GM13976 (cell line): ENCODE measurements around the gene CYSLTR1.

Experiments
- DNase-seq: peaks from one replicate; pipeline ENCODE4 v3.0.0; 2012; ENCODE audit warnings: low spot score
- in situ Hi-C: fragments of 300-500 bp; cut with MboI; formaldehyde crosslinking; loops from one replicate; pipeline ENCODE4 v1.12.0; 2022; ENCODE audit warnings: low sequenced_read_pairs, mixed read lengths, inconsistent platforms; ENCODE audit not compliant: unreplicated experiment
- TF ChIP-seq, protein P1 (sequence below): IDR thresholded peaks from 2 replicates; pipeline ENCODE4 v1.5.1; 2012; ENCODE audit warnings: borderline replicate concordance, mild to moderate bottlenecking; ENCODE audit not compliant: insufficient read depth; ENCODE audit errors: extremely low read depth, missing control alignments, control extremely low read depth

The CYSLTR1 gene

DNA sequence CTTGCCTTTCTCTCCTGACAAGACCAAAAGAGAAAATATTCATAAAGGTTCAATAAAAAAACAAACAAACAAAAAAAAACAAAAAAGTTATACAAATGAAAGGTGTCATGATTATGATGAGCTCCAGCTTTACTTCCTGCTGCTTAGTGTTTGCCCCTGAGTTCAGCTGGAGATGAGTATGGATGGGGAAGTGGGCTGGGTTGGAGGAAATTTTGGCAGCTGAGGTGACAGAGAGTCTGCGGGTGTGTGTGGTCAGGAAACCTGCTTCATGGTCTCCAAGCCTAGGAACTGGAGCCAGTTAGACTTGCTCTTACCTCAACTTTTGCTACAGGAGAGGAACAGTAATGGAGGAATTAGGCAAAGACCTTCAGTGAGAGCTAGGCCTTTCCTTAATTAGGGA, 4.3 kb upstream of the CYSLTR1 start:
- in situ Hi-C loops, result no loop called here
- TF ChIP-seq, protein P1, sequence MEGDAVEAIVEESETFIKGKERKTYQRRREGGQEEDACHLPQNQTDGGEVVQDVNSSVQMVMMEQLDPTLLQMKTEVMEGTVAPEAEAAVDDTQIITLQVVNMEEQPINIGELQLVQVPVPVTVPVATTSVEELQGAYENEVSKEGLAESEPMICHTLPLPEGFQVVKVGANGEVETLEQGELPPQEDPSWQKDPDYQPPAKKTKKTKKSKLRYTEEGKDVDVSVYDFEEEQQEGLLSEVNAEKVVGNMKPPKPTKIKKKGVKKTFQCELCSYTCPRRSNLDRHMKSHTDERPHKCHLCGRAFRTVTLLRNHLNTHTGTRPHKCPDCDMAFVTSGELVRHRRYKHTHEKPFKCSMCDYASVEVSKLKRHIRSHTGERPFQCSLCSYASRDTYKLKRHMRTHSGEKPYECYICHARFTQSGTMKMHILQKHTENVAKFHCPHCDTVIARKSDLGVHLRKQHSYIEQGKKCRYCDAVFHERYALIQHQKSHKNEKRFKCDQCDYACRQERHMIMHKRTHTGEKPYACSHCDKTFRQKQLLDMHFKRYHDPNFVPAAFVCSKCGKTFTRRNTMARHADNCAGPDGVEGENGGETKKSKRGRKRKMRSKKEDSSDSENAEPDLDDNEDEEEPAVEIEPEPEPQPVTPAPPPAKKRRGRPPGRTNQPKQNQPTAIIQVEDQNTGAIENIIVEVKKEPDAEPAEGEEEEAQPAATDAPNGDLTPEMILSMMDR, result no peak
- no peak for DNase-seq

DNA sequence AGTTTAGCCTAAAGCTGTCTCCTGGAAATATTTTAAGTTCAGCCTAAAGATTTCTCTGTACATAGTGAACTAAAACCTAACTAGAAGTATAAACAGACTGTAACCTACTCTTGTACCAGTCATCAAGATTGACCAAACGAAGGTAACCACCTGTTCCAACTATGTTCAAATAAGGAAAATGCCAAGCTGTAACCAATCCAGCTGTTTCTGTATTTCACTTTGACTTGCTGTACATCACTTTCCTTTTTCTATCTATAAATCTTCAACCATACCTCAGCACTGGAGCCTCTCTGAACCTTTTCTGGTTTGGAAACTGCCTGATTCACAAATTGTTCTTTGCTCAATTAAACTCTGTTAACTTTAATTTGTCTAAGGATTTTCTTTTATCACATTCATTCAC, 3.1 kb upstream of the CYSLTR1 start:
- TF ChIP-seq, protein P1, result no peak
- DNase-seq, result no peak
- in situ Hi-C loops, result no loop called here

DNA sequence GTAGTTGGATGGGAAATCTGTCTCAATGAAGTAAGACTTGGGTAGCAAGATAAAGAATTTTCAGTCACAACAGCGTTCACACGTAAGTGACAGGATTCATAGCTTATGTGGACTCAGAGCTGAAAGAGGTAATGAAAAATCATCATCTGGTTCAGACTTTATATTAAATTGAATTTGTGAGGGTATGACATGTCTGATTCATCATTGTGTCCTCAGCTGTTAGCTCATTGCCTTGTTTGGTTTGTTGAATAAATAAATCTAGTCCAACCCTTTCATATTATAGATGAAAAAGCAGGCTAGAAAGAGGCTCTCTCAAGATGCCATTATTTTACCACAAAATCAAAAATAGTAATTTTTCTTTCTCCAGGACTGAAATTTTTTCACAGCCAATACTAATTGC, 2.7 kb upstream of the CYSLTR1 start:
- TF ChIP-seq, protein P1, result no peak
- in situ Hi-C loops, result no loop called here
- no peak for DNase-seq

DNA sequence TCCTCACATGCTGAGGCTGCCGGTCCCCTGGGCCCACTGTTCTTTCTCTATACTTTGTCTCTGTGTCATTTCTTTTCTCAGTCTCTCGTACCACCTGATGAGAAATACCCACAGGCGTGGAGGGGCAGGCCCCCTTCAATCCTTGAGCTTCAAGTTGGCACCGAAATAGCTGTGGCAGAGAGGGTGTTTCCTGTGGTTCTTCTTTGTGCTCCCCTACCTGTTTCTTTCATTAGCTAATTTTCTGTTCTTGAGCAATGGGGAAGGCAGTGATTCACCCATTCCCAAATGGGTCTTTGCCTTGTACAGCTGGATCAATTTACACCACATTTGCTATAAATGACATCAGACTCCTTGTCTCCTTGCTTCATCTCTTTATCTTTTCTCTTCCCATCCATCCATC, 2.1 kb upstream of the CYSLTR1 start:
- DNase-seq, result no peak
- TF ChIP-seq, protein P1, result no peak
- in situ Hi-C loops, result no loop called here

DNA sequence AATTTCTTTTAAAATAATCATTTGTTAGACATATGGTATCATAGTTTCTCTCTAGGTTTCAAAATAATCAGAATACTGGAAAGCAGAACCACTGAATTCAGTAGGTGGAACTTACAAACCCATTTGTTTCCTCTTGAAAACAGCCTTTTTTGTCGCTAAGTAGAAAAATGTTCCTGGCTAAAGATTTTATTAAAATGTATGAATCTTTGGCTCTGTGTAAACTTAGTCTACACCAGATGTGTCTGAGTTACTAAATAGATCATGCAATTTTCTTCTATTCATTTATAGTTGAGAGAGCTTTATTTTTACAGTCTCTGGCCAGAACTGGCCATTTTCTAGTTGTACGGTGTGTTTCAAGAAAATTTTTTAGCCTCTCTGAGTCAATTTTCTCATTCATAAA, 1.0 kb downstream of the CYSLTR1 start:
- TF ChIP-seq, protein P1, result no peak
- in situ Hi-C loops, result no loop called here
- DNase-seq, result no peak

DNA sequence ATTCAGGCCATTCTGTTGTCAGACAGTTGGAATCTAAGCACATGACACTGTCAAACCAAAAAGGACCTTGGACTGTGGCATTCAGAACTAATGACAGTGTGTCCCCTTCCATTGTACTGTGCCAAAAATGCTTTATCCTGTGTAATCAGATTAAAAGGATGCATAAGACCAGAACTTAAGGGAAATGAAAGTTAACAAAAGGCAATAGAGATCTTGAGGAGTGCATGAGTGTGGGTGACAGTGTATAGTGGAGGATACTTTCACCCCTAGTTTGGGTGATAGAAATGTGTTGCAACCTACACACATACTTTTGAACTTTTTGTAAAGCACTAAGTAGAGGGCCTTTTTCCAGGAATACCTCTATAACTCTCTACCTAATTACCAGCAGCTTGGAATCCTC, 4.5 kb downstream of the CYSLTR1 start:
- in situ Hi-C loops, result no loop called here
- no peak for DNase-seq
- TF ChIP-seq, protein P1, result no peak

DNA sequence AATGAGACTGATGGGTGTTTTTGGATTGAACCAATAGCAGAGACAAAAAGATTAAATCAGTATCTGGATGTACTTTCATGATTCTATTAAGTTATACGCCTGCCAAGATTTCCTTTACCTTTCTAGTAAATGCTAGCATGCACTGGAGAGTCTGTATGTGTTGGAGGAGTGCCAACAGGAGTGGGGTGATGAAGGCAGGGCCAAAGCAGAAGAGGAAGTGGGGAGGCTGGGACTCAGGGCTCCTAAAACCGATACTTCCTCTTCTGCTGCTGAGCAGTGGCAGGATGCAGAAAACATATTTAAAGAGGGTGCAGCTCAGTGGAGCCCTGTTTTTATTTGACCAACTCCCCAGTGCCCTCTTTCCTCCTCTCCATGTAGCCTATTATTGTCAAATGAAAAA, 5.6 kb downstream of the CYSLTR1 start:
- TF ChIP-seq, protein P1, result no peak
- in situ Hi-C loops, result no loop called here
- peak; percentile 31 for DNase-seq
